OCI-M2 (cell line): ENCODE results near the gene MYD88.
"Not testable (repeated sequence)": the region's sequence is repeated elsewhere in the genome, so short reads cannot be mapped to it uniquely, and the experiment has no call there.

Experiments
- DNase-seq: peaks from one replicate; lab custom pipeline; 2025; ENCODE audit not compliant: unreplicated experiment; lab: John Stamatoyannopoulos, UW

Gene MYD88

DNA sequence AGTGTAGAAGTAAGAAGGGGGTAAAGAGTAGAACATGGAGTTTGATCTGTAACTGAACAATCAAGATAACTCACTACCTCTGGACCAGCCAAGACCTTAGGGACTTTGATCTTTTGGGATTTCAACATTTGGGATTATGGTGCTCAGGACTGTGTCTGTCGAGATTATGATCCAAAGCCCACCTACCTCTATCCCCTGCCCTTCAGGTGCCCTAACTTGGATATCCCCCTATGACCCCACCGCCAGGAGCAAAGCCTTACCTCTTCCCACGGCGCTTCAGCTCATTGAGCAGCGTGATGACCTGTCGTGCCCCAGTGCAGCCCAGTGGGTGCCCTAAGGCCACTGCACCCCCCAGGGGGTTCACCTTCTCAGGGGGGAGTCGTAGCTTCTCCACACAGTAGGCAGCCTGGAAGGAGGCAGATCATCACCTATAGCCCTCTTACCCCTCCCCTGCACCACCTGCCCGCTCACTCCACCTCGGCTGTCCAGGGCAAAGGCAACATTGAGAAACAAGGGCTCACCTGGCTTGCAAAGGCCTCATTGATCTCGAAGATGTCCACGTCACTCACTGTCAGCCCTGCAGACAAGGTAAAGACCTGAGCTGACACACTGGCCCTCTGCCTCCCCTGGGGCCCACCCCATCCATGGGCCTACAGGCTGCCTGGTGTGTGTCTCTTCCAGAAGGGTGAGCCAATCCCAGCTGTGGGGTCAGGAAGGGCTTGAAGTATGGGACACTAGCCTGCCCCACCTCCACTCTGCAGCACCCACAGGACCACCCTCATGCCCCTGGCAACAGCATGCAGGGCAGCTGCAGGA lies 12.9 kb upstream of the MYD88 start:
- no peak for DNase-seq

DNA sequence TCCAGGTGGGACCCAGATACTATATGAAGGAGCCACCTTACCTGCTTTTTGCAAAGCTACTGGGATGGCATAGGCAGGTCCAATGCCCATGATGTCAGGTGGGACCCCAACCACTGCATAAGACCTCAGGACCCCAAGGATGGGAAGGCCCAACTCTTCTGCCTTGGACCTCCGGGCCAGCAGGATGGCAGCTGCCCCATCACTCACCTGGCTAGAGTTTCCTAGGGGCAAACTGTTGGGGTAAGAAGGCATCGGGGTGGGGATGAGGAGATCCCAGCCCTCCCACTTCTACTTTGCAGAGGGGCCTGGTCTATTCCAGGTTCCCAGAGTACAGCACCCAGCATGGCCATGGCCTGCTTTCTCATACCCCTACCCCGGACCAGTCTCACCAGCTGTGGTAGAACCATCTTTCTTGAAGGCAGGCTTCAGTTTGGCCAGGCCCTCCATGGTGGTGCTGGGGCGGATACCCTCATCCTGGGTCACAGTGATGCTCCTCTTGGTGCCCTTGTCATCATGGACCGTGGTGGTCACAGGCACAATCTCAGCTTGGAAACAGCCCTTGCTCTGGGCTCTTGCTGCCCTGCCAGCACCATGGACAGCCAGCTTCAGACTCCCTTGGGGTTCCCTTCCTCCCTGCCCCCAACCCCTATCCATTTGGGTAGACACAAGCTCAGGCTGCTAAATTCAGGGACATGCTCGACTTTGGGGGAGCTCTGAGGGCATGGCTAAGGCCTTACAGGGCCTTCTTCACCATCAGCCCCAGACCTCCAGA lies 12.2 kb upstream of the MYD88 start:
- no peak for DNase-seq

DNA sequence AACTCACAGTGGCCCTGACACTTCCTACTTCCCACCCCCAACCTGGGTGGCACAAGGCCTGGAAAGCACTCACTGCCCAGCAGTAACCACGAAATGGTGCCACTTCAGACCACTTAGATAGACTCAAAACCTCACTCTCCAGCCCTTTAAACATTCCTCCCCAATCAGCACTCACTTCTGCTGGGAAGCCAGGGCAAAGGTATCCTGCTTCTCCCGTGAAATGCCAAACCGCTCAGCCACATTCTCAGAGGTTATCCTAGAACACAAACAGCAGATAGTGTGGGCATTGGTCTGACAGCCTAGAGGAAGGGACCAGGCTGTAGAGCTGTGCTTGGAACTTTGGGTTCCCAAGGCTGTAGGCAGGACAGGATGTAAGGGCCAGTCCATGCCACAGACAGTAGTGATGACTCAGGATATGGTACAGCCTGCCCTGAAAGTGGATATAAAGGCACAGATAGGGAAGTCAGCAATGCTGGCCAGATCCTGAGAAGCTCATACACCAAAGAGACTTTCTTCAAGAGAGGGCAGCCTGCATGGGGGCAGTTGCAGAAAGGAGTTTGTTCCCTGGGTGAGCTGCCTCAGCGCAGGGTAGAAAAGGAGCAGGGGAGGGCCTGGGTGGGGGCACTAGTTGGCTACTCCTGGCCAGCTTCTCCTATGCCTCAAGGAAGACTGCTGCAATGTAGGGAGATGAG lies 10.7 kb upstream of the MYD88 start:
- no peak for DNase-seq

DNA sequence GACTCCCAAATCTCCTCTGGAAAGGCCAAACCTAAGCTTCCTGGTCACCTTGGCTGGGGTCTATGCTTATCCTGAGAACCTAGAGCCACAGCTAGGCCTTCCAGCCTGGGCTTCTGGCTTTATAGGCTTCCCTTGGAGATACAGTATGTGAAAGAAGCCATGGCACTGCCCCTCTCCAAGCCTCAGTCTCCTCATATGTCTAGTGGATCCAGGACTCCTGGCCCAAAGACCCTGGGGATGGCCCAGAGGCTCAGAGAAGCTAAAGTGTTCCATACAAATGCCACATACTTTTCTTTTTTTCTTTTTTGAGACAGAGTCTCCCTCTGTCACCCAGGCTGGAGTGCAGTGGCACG lies 10.2 kb upstream of the MYD88 start:
- no peak for DNase-seq

DNA sequence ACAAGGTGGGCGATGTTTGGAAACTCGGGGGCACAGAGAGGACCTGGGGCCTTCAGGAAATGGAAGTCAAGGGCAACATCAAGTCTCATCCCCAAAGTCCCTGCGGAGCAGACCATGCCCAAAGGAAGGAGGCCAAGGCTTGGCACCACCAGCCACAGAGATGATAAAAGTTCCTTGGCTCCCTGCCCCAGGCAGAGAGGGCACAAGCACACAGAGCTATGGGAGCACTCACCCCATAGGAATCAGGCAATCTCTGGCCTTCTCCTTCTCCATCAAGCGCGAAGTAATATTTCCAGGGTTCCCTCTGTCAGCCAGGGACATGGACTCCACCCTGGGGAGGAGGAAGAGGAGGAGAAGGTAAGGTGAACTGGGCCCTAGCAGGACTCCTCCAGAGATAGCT lies 9.4 kb upstream of the MYD88 start:
- no peak for DNase-seq

DNA sequence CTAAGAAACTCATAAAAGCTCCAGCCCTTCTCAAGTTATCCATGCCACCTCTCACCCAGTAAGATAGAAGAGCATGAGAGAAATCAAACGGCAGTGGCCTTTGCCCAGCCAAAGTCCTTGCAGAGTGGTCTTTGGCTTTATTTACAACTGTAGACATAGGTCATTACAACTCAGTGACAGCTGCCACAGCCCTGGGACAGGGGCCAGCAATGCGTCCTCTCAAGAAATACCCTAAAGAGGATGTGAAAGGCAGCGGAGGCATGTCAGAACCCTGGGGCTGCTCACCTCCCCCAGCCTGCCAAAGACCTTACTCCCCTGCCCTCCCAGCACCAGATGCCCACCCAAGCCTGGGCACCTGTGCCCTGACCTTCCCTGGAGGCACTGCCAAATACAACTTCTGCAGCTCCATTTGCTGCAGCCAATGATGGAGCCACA lies 7.8 kb upstream of the MYD88 start:
- no peak for DNase-seq

DNA sequence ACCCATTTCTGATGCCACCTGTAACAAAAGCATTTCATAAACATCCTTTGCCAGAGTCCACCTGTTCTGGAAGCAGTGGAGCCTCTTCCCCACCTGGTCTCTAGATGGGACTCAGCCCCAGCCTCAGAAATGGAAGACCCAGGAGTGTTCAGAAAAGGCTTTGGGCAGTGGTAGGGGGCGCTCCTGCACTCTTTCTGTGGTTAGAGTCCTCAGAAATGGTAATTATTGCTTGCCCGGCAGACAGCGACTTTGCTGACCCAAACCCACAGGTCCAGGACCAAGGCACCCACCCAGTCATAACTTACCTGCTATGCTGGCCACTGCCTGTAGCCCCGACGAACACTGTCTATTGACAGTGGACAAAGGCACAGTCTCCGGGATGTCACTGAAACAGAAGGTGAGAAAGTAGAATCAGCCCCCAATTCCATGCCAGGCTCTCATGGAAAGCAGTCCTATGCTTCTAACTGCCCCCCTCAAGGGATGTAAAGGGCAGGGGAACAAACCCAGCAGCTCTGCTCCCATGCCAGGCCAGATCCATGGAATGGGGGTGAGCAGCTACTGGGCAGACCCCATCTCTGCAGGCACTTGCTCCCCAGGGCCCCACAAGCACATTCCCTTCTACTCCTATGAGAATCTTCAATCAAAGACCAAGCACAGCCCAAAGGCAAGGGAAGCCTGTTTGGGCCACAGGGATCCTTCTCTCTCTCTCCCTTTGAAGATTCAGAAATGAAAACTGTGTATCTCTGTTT lies 6.7 kb upstream of the MYD88 start:
- no peak for DNase-seq

DNA sequence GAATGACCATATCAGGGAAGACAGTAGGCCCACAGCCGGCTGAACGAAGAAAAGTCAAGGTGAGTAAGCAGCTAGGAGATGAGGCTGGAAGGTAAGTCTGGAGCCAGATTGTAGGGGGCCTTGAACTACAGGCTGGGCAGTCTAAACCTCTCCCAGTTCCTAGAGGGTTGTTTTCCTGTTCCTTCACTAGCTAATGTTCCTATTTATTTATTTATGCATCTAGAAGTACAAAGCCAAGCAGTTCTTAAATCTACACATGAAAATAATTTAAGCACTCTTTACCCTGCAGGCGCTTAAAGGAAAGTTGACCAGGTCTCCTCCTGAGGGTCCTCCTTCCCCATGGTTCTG lies 5.3 kb upstream of the MYD88 start:
- DNase-seq = no peak

DNA sequence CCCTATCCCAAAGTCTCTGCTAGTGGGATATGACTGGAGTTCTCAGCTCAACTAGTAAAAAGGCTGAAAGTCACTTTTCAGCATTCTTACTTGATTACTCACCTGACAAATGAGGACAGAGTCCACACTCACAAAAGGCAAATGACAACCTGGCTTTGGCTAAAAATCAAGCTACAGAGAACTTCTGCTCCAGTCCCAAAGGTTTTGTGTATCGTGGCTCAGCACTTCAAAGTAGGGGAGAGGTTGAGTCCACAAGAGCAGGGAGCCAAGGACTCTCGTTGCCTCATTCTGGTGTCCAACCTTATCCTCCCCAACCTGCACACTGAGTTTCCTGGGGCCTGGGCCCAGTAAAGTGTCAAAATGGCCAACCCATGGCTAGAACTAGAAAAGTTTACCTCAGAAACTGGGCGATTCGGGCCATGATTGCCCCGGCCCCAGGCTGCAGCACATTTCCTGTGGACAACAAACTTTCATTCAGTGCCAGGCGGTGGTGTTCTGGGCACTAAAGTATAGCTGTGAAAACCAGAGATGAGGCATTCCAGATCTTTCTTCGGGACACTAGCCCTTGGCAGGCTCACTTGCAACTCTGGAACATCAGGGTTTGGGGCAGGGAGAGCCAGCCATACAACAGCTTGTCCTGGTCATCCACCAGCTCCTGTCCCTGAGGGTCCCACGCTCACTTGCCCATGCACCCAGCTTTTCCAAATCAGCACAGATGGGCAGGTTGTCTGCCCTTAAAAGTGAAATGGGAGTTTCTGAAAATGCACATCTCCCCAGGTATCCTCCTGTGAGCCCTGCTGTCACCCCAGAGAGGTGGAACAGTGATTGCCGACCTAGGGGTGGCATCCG lies 4.7 kb upstream of the MYD88 start:
- DNase-seq = no peak

DNA sequence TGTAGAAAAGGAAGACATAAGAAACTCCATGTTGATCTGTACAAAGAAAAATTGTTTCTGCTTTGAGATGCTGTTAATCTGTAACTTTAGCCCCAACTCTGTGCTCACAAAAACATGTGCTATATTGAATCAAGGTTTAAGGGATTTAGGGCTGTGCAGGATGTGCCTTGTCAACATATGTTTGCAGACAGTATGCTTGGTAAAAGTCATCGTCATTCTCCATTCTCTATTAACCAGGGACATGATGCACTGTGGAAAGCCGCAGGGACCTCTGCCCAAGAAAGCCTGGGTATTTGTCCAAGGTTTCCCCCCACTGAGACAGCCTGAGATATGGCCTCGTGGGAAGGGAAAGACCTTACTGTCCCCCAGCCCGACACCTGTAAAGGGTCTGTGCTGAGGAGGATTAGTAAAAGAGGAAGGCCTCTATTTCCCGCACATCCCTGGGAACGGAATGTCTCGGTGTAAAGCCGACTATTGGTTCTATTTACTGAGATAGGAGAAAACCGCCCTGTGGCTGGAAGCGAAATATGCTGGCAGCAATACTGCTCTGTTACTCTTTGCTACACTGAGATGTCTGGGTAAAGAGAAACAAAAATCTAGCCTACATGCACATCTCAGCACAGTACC lies 3.8 kb upstream of the MYD88 start:
- DNase-seq = not testable (repeated sequence)

DNA sequence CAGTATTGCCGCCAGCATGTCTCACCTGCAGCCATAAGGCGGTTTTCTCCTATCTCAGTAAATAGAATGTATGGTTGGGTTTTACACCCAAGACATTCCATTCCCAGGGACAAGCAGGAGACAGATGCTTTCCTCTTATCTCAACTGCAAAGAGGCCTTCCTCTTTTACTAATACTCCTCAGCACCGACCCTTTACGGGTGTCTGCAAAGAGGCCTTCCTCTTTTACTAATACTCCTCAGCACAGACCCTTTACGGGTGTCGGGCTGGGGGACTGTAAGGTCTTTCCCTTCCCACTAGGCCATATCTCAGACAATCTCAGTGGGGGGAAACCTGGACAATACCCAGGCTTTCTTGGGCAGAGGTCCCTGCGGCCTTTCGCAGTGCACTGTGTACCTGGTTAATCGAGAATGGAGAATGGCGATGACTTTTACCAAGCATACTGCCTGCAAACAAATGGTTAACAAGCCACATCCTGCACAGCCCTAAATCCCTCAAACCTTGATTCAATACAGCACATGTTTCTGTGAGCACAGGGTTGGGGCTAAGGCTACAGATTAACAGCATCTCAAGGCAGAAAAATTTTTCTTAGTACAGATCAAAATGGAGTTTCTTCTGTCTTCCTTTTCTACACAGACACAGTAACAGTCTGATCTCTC lies 2.7 kb upstream of the MYD88 start:
- not testable (repeated sequence) for DNase-seq

DNA sequence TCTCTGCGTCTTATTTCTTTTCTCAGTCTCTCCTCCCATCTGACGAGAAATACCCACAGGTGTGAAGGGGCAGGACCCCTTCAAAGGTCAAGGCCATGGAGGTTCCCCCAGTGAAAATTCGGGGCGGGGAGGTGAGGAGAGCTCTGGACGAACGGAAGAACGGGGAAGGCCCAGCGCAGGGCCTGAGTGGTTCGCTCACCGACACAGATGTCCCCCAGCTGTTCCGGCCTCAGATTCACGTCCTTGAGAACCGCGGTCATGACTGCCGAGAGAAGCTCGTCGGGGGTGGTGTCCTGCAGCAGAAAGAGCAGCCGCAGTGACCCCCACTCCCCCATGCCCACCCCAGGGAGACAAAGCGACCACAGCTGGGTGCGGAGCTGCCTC lies 2.1 kb upstream of the MYD88 start:
- DNase-seq = no peak

DNA sequence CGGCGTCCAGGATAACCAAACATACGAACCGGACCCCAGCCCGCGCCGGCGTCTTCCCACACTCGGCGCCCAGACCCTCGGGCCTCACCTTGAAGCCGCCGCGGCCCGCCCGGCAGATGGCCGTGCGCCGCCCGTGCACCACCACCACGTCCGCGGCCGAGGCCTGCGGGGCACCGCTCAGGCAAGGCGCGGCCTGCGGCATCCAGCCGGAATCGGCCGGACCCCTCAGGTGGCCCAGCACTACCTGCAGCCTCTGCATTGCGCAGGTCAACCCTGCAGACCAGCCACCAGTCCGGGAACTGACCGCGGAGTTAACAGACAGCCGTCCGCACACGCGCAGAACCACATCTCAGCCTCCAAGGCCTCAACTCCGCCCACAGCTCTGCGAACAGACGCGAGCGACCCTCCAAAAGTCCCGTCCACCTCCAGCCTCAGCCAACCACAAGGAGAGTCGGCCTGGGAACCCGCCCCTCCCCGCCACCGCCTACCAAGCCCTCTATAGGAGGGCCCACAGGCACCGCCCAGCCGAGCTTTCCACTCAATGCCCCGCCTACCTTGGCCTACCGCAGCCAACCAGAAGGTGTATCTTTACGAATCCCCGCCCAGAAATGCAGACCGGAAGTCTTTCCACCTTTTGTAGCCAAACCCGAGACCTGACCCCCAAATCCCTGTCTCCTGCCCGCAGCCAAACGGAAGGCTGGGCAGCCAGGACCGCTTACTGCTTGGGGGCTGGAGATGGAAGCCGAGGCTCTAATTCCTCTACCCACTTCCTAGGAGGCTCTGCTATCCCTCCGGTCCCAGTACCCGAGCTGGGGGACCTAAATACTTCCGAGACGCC lies 1.5 kb upstream of the MYD88 start, which contains the start of gene ACAA1:
Gene ACAA1 (minus strand): TSS at position 351 of the 838 bp plus-strand sequence. CDS start 92 bp downstream, at position 259.
- peak; percentile 86 for DNase-seq

DNA sequence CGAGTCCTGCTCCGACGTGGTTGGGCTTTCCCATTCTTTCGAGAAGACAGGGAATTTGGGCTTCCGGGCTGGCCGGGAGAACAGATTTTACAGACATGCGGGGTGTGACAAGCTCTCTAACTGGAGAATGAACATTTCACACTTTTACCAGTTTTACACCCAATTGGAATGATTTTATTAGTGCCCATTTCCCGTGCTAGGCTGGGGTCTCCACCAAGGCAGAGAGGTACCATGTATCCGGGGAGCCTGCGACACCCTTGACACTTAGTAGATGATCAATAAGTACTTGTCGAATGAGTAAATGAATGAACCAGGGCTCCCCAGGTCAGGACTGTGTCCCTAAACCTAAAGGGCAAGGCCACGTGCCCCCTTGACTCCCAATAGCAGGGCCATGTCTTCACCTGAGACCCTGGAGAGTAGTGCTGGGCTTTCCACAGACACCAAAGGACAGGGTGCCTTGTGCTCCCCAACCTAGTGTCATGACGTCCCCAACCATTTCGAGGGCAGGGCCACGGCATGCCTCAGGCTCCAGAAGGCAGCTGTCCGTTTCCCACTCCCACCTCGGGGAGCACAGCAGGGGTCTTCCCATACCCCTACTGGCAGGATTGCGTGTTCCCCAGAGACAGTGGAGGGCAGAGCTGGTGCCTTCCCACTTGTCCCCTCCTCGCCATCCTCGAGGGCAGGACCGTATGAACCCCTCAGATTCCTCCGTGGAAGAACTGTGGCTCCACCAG lies 679 bp upstream of the MYD88 start:
- DNase-seq = no peak

DNA sequence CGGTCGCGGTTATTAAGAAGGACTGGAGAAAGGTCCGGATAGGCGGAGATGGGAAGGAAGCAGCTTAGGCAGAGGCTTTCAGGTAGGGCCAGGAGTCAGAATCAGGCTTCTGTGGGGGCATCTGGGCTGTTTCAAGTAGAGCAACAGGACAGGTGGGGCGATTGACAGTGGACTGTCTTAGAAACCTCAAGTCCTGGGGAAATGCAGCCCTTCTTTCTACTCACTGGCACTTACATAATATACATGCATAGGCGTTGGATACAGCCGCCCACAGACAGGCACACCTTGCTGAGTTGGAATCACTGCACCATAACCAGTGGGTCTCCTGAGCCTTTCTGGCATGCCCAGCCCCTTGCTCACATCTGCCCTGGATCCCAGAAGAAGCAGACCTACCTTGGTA lies 730 bp downstream of the MYD88 start:
- DNase-seq = no peak

DNA sequence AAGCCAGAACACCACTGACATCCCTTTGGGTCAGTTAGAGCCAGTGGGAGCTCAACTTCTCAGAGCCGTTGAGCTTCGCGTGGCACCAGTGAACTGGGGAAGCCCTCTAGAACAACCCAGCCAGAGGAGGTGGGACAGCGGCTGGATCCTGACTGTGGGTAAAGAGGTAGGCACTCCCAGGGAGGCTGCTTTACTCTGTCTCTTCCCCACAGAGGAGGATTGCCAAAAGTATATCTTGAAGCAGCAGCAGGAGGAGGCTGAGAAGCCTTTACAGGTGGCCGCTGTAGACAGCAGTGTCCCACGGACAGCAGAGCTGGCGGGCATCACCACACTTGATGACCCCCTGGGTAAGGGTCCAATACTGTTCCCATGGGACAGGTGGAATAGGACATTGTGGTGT lies 1.2 kb downstream of the MYD88 start:
- no peak for DNase-seq

DNA sequence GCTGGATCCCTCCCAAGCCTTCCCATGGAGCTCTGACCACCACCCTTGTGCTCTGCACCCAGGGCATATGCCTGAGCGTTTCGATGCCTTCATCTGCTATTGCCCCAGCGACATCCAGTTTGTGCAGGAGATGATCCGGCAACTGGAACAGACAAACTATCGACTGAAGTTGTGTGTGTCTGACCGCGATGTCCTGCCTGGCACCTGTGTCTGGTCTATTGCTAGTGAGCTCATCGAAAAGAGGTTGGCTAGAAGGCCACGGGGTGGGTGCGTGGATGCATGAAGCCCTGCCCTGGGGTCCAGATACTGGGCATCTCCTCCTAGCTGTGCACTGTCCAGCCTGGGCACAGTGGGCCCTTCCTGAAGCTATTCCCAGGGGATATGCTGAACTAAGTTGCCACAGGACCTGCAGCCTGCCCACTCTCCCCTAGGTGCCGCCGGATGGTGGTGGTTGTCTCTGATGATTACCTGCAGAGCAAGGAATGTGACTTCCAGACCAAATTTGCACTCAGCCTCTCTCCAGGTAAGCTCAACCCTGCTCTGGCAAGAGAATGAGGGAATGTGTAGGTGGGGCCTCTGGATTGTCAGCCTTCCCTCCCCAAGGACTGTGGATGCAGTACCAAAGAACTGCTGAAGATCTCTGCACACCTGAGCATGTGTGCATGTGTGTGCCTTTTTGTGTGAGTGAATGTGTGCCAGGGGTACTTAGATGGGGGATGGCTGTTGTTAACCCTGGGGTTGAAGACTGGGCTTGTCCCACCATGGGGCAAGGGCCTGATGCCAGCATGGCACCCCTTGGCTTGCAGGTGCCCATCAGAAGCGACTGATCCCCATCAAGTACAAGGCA lies 2.1 kb downstream of the MYD88 start:
- no peak for DNase-seq
